B cell (primary cell): ENCODE measurements around the gene HS3ST3A1.

Source experiments
- EZH2 ChIP-seq: IDR thresholded peaks from 2 replicates; pipeline ENCODE4 v1.6.1; 2012; ENCODE audit warnings: borderline replicate concordance, low read depth, mild to moderate bottlenecking, moderate library complexity, low read length; ENCODE audit not compliant: insufficient read depth, poor library complexity, severe bottlenecking
- TF ChIP-seq, protein P1 (sequence below): fragments of 200-600 bp; IDR thresholded peaks from one replicate; pipeline ENCODE4 v1.8.0; 2022; ENCODE audit warnings: antibody characterized with exemption, mild to moderate bottlenecking

DNA sequence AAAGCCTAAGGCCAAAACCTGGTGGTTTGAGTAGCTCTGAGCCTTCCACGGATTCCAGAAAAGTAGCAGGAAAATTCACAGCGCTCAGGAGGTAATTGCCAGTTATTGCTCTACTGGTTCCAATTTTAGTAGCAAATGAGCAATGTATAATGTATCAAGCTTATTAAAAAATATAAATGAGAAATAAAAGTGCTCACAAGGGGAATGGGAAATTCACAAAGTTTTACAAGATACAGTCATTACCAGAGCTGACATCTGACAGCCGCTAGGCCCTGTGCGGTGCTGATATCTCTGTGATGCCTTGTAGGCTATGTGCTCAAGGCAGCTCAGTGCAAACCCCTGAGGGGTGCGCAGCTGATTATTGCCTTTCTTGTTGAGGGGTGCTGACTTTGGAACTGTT lies 47.5 kb downstream of the HS3ST3A1 start:
- TF ChIP-seq, protein P1, sequence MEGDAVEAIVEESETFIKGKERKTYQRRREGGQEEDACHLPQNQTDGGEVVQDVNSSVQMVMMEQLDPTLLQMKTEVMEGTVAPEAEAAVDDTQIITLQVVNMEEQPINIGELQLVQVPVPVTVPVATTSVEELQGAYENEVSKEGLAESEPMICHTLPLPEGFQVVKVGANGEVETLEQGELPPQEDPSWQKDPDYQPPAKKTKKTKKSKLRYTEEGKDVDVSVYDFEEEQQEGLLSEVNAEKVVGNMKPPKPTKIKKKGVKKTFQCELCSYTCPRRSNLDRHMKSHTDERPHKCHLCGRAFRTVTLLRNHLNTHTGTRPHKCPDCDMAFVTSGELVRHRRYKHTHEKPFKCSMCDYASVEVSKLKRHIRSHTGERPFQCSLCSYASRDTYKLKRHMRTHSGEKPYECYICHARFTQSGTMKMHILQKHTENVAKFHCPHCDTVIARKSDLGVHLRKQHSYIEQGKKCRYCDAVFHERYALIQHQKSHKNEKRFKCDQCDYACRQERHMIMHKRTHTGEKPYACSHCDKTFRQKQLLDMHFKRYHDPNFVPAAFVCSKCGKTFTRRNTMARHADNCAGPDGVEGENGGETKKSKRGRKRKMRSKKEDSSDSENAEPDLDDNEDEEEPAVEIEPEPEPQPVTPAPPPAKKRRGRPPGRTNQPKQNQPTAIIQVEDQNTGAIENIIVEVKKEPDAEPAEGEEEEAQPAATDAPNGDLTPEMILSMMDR = no peak
- TF ChIP-seq EZH2 = no peak
